Activated T-cell treated with anti-CD3 and anti-CD28 coated beads, Interleukin-2, amount 50 U/mL, for 4 hours (primary cell): ENCODE results near the gene JAKMIP1. TPM values are rescaled to one million over a fixed set of nuclear protein-coding genes. Genes with fewer than 3 reads are reported as not detected.

Source experiments
- ATAC-seq, 2 donors: fragments of 200-7000 bp; cut with Tn5 transposase; one replicate each; pipeline ENCODE4 v1.10.0; 2021
- DNase-seq: peaks from one replicate; pipeline ENCODE4 v3.0.0-alpha.2; 2020
- H3K27me3 Mint-ChIP-seq: one replicate; pipeline ENCODE4 v1.8.0; 2021; ENCODE audit warnings: low read depth, mixed read lengths
- H3K36me3 Mint-ChIP-seq: one replicate; pipeline ENCODE4 v1.8.0; 2022; ENCODE audit warnings: mixed read lengths; ENCODE audit not compliant: insufficient read depth
- H3K4me1 Mint-ChIP-seq: one replicate; pipeline ENCODE4 v1.8.0; 2021; ENCODE audit warnings: low read depth, mixed read lengths
- H3K4me3 Mint-ChIP-seq: one replicate; pipeline ENCODE4 v1.8.0; 2021; ENCODE audit warnings: mild to moderate bottlenecking, moderate library complexity, mixed read lengths
- H3K9me3 Mint-ChIP-seq: one replicate; pipeline ENCODE4 v1.8.0; 2021; ENCODE audit warnings: mixed read lengths
- total RNA-seq, 3 donors: library from RNA; stranded (reverse); gene quantifications; one replicate each; pipeline ENCODE4 v1.2.1, GENCODE V29; 2021

Gene JAKMIP1
- total RNA-seq, result 1 to 10 TPM; 1.1 to 3.7 (median 3.3) TPM

DNA sequence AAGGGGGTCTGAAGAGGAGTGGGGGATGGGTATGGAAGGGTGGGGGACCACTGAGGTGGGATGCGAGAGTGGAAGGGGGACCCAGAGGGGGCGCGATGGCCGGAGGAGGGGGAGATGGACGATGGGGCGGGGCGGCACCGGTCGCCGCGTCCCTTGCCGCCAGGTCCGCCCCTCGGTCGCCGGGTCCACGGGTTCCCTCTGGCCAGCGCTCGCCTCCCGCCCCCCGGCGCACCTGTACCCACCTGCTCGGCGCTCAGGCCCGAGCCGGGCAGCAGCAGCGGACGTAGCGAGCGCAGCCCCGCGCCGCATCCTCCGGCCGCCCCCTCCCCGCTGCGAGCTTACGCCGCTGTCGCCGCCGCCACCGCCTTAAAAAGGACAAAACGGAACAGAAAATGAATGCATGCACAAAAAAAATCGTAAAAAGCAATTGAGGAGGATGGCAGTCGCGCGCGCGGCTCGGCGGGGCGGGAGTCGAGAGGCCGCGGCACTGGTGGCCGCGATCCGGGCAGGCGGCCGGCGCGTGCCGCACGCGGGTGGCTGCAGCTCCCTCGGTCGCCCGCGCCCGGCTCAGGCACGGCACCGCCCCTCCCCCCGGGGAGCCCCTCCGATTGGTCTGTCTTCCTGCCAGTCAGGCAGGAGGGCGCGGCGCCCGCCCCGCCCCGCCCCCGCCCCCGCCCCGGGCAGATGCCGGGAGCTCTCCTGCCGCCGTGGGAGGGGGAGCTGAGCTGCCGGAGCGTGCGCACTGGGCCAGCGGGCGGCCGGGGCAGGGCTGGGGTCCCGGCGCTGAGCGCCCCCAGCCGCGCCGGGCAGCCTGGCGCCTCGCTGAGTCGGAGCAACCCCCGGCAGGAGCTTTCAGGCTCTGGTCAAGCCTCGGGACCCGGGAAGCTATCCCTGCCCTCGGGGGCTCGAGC is at the start of gene JAKMIP1:
Gene JAKMIP1 (minus strand): TSS at position 539 of the 911 bp plus-strand sequence. CDS start 87,699 bp downstream, outside the sequence.
- ATAC-seq (peak; percentile 65 to 75), DNase-seq (peak; percentile 78)
- peaks cover 2% of the 10 kb centered on the region for H3K36me3 Mint-ChIP-seq
- H3K9me3 Mint-ChIP-seq, result peaks cover 8% of the 10 kb centered on the region
- peaks cover 33% of the 10 kb centered on the region for H3K4me1 Mint-ChIP-seq
- H3K4me3 Mint-ChIP-seq, result peak within 1 kb of the TSS; percentile 81
- H3K27me3 Mint-ChIP-seq, result peaks cover 31% of the 10 kb centered on the region

DNA sequence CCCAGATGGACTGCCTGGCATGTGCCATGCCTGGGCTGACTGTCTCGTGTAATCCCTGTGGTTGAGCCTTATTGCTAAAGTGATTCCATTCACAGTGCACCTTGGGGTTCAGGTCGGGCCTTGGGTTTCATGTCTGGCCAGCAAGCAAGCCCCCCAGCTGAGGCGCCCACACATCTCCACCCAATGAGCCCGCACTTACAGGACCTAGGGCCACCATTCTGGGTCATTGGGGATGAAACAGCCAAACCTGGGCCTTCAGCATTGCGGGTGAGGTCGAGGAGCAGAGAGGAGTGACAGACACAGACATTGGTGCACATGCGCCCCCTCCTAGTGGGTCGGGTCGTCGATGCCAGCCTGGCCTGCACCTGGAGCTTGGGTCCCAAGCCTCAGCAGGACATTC is 48.0 kb upstream of the JAKMIP1 start:
- H3K27me3 Mint-ChIP-seq, result peaks cover 57% of the 10 kb centered on the region
- no peak for ATAC-seq
- H3K36me3 Mint-ChIP-seq, result peaks cover 3% of the 10 kb centered on the region

DNA sequence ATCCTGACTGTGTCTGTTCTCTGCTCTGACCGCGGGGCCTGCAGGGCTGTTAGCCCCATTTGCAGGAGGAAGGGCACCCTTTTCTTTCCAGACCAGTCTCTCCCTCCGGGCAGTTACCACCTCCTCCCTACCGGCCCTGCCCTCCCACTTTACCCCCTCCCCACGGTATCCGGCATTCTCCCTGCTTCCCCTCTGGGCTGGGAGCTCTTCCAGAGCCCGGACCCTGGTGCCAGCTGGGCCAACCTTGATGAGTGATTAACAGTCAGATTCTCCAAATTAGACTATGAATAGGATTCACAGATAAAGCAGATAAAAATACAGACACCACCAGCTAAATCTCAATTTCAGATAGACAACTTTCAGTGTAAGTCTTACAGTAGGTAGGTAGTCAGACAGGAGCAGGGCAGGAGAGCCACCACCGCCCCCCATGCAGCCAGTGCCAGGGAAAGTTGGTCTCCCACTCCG is 45.9 kb upstream of the JAKMIP1 start:
- peaks cover 3% of the 10 kb centered on the region for H3K36me3 Mint-ChIP-seq
- no peak for DNase-seq
- peaks cover 1% of the 10 kb centered on the region for H3K4me1 Mint-ChIP-seq
- no peak overlapping the region for H3K4me3 Mint-ChIP-seq
- no peak for ATAC-seq
- H3K27me3 Mint-ChIP-seq, result peaks cover 67% of the 10 kb centered on the region
- H3K9me3 Mint-ChIP-seq, result peaks cover 5% of the 10 kb centered on the region

More for the DNA sequence above, 48.0 kb upstream of the JAKMIP1 start:
- peaks cover 1% of the 10 kb centered on the region for H3K4me1 Mint-ChIP-seq
- H3K9me3 Mint-ChIP-seq, result peaks cover 5% of the 10 kb centered on the region
- H3K4me3 Mint-ChIP-seq, result no peak overlapping the region
- no peak for DNase-seq

DNA sequence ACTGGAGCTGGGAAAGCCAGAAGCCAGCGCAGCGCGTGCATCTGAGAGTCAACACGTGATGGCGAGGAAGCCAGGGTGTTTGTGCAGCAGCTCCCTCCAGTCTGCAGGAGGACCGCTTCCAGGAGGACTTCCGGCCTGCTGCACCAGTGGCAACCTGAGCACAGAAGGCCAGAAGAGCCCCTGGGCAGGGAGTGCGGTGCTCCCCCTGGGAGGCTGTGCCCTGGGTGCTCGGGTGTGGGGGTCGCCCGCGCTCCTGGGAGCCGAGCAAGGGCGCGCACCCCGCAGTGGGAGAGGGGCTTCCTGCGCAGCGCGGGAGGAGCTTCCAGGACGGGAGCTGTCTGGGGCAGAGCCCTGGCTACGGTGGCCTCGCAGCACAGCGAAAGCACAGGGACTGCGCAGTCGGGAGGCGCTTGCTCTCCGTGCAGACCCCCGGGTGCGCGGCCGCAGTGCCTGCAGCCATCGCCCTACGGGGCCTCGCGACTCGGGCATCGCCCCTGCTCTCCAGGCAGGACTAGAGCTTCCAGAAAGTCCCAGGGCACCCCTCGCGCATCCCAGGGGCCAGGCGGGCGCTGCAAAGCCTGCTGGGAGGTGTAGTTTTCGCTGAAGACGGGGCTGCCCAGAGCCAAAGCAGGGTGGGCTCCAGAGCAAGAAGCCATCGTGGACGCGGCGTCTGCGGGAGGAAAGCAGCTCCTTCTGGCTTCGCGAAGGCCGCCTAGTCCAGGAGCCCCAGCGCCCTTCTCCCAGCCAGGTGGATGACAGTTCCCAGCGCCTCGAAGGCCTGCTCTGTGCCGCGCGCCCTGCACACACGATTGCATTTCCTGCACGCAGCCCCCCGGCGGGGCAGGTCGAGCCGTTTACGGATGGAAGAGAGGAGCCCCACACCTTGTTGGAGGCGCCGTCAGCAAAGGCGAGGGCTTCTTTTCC is 45.2 kb upstream of the JAKMIP1 start:
- DNase-seq (no peak), ATAC-seq (no peak)
- H3K4me3 Mint-ChIP-seq, result no peak overlapping the region
- H3K27me3 Mint-ChIP-seq, result peaks cover 65% of the 10 kb centered on the region
- H3K9me3 Mint-ChIP-seq, result peaks cover 5% of the 10 kb centered on the region
- peaks cover 1% of the 10 kb centered on the region for H3K4me1 Mint-ChIP-seq
- peaks cover 3% of the 10 kb centered on the region for H3K36me3 Mint-ChIP-seq

DNA sequence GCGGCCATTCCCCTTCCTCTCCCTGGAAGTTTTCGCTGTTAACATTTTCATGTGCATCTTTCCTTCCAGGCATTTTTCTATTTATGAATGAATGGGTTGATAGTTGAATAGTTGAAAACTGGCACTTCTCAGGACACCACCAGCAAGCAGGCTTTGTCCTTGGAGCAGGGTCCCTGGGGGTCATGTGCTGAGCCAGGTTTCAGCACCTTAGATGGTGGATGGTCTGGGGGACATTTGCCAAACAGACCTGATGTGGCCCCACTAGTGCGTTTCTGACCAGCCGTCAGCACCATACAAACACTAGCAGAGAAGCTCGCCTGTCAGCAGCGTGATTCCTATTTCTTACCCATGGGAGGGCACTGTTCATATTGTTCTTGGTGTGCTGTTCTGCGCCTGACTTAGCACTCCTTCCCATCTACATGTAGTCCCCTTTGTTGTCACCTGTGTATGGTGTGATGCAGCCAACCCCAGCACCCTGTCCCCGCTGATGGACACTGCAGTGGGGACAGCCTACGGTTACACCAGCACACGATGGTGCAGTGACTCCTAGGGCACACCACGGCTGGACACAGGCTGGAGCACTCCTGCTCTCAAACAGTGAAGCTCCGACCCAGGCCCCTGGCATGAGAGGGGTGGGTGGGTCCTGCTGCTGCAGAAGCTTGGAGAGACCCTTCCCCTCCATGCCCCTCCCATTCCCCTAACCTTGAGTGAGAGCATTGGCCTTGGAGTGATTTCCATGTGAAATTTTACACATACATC is 42.1 kb upstream of the JAKMIP1 start:
- peaks cover 3% of the 10 kb centered on the region for H3K36me3 Mint-ChIP-seq
- no peak overlapping the region for H3K4me3 Mint-ChIP-seq
- H3K27me3 Mint-ChIP-seq, result peaks cover 46% of the 10 kb centered on the region
- no peaks in the 10 kb centered on the region for H3K4me1 Mint-ChIP-seq
- ATAC-seq, result no peak
- no peak for DNase-seq
- peaks cover 5% of the 10 kb centered on the region for H3K9me3 Mint-ChIP-seq

DNA sequence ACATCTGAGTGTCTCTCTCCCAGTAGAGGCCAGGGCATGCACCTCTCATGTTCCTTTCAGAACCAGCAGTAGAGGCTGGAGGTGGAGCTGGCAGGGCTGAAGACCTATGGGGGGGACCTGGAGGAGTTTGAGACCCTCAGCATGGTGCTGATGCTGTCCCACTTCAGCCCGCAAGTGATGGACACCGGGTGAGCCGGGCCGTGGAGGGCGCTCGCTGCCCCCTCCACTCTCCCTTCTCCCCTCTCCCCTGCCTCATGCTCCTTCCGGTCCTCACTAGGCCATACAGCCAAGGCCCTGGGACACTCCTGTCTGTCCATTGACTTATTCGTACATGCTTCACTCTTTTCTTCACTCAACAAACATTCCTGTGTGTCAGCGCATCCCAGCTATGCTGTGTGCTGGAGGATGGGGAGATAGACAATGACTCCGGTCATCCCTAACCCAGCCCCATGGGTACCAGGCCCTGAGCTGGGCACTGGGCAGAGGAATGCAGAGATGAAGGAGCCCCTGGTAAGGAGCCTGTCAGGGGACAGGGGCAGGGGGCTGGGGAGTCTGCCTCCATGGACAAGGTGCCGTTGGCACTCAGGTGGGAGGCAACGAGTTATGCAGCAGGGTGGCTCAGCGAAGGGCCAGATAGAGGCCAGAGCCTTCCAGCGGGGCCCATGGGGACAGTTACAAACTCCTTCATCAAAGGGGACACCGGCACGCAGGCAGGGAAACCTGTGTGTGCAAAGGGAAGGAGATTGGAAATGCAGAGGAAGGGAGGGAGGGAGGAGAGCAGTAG is 40.9 kb upstream of the JAKMIP1 start:
- Mint-ChIP-seq H3K4me1 (no peaks in the 10 kb centered on the region), H3K4me3 (no peak overlapping the region), H3K9me3 (peaks cover 5% of the 10 kb centered on the region), H3K27me3 (peaks cover 34% of the 10 kb centered on the region), H3K36me3 (peaks cover 3% of the 10 kb centered on the region)
- ATAC-seq, result no peak
- no peak for DNase-seq

DNA sequence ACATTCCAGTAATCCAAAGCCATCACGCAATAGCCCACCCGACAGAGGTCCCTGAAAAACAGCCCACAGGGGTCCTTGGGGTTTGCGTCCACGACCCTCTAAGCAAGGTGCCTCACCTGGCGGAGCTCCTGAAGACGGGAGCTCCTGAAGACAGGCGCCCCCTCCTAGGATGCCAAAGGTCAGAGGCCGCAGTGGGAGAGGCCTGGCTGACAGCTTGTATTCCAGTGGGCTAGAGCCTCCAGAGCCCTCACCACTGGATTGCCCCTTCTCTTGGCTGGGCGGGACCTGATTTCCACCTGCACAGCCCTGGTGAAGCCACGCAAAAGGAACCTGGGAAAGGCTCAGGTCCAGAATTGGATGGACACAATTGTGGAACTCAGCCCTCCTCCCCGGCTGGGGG is 39.6 kb upstream of the JAKMIP1 start:
- ATAC-seq (no peak), DNase-seq (no peak)
- H3K27me3 Mint-ChIP-seq, result peaks cover 28% of the 10 kb centered on the region
- H3K4me1 Mint-ChIP-seq, result no peaks in the 10 kb centered on the region
- peaks cover 2% of the 10 kb centered on the region for H3K36me3 Mint-ChIP-seq
- H3K4me3 Mint-ChIP-seq, result no peak overlapping the region
- peaks cover 5% of the 10 kb centered on the region for H3K9me3 Mint-ChIP-seq

DNA sequence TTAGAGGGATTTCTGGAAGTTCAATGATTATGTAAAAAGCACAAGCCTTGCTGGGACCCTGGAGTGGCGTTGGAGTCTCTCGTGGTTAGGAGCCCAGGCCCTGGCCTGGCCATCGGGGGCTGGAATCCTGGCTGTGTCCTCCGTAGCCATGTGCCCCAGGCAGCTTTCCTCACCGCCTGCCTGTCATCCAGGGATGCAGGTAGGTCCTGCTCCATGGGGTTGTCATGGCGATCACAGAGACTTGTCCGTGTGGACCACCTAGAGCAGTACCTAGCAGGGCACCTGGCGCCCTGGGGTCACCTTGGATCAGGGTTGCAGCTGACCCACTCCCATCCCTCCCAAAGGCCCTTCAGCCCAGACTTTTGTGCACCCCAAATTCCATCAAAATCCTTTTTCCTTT is 39.1 kb upstream of the JAKMIP1 start:
- H3K4me3 Mint-ChIP-seq, result no peak overlapping the region
- peaks cover under 1% of the 10 kb centered on the region for H3K9me3 Mint-ChIP-seq
- H3K4me1 Mint-ChIP-seq, result no peaks in the 10 kb centered on the region
- peaks cover 23% of the 10 kb centered on the region for H3K27me3 Mint-ChIP-seq
- H3K36me3 Mint-ChIP-seq, result no peaks in the 10 kb centered on the region
- ATAC-seq (no peak), DNase-seq (no peak)

DNA sequence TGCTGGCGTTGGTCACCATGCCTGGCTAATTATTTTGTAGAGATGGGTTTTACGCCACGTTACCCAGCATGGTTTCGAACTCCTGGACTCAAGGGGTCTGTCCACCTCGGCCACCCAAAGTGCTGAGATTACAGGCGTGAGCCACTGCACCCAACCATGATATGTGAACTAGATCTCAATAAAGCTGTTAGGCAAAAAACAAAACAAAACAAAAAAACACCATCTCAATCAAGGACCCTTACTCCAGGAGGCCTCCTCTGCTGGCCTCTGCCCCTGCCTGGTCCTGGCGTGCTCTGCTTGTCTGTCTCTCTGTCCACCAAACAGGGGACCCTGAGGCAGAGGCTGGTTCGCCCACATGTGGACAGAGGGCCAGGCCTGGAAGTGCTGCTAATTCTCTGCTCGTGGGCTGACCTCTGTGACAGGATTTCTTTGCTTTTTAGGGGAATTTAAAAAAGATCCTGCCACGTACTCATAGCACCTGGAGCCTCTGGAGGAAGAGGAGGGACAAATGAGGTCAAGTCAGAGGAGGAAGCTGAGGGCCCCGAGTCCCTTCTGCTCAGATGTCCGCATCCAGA is 36.6 kb upstream of the JAKMIP1 start:
- no peaks in the 10 kb centered on the region for H3K4me1 Mint-ChIP-seq

DNA sequence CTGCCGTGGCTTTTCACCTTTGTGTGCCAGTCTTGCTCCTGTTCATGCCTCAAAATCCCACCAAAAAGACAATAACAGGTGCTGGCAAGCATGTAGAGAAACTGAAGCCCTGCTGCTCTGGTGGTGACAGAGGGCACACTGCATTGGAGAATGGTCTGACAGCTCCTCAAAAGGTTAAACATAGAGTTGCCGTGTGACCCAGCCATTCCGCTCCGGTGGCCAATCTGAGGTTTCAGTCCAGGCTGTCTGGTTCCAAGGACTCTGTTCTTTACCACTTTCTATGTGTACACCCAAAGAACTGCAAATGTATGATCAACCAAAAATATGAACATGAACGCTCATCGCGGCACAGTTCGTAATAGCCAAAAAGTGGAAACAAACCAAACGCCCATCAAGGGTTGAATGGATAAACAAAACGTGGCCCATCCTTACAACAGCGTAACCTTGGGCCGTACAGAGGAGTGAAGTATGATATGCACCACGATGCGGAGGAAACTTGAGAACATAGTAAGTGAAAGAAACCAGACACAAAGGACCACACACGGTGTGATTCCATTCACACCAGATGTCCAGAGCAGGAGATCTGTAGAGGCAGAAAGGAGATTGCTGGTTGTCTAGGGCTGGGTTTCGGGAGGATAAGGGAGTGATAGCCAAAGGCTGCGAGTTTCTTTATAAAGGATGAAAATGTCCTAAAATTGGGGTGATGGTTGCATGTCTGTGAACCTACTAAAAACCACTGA is 35.7 kb upstream of the JAKMIP1 start:
- H3K27me3 Mint-ChIP-seq, result peaks cover 2% of the 10 kb centered on the region
- no peak for DNase-seq
- ATAC-seq, result no peak
- H3K36me3 Mint-ChIP-seq, result no peaks in the 10 kb centered on the region
- no peaks in the 10 kb centered on the region for H3K4me1 Mint-ChIP-seq
- H3K9me3 Mint-ChIP-seq, result no peaks in the 10 kb centered on the region
- H3K4me3 Mint-ChIP-seq, result no peak overlapping the region

More for the DNA sequence above, 36.6 kb upstream of the JAKMIP1 start:
- Mint-ChIP-seq H3K9me3 (no peaks in the 10 kb centered on the region), H3K4me3 (no peak overlapping the region), H3K27me3 (peaks cover 6% of the 10 kb centered on the region), H3K36me3 (no peaks in the 10 kb centered on the region)
- no peak for ATAC-seq
- no peak for DNase-seq

DNA sequence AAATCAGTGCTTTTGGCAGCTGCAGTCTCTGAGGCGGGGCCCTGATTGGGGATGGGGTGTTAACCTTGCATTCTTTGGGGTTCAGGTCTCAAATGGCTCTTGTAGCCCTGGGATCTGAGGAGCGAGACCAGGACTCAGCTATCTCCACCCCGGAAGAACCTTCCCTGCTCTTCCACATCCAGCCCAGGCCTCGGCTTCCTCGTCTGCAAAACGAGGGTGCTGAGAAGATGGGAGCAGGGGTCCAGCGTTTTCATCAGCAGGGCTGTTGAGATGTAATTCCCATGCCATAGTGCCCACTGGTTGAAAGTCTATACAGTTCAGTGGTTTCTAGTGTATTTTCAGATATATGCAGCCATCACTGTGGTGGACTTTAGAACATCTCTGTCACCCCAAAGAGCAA is 34.7 kb upstream of the JAKMIP1 start:
- Mint-ChIP-seq H3K36me3 (no peaks in the 10 kb centered on the region), H3K4me3 (no peak overlapping the region), H3K9me3 (no peaks in the 10 kb centered on the region), H3K4me1 (no peaks in the 10 kb centered on the region), H3K27me3 (peaks cover 2% of the 10 kb centered on the region)
- DNase-seq (no peak), ATAC-seq (no peak)

DNA sequence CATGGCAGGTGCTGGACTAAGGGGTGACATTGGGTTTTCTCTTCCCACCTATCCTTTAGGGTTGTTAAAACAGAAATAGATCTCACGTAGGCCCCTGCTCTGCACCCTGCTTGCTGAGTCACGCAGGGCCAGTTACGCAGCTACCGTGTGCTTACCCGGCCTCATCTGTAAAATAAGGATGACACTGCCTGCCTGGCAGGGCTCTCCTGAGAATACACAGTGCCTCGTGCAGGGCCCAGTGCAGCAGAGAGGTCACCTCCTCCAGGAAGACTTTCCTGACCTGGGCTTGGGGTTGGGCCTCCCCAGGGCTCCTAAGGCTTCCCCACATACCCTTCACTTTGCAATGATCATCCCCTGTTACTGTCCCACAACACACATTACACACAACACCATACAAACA is 33.6 kb upstream of the JAKMIP1 start:
- no peaks in the 10 kb centered on the region for H3K9me3 Mint-ChIP-seq
- DNase-seq, result no peak
- H3K4me3 Mint-ChIP-seq, result no peak overlapping the region
- H3K27me3 Mint-ChIP-seq, result peaks cover 1% of the 10 kb centered on the region
- H3K4me1 Mint-ChIP-seq, result no peaks in the 10 kb centered on the region
- ATAC-seq, result no peak
- no peaks in the 10 kb centered on the region for H3K36me3 Mint-ChIP-seq
